Endodermal cell (in vitro differentiated cells): Measurements from ENCODE around the gene SHISA3. TPM values are rescaled to one million over a fixed set of nuclear protein-coding genes. Genes with fewer than 3 reads are reported as not detected.

Experiments
- DNase-seq: peaks from one replicate; pipeline ENCODE4 v3.0.0-alpha.2; 2017
- H3K27ac ChIP-seq: 2 replicates; pipeline ENCODE4 v1.5.1; 2013; ENCODE audit warnings: mild to moderate bottlenecking, low read depth, low read length, moderate library complexity
- H3K27me3 ChIP-seq: 2 replicates; pipeline ENCODE4 v1.6.1; 2013; ENCODE audit warnings: mild to moderate bottlenecking, low read length, moderate library complexity; ENCODE audit not compliant: insufficient read depth, control insufficient read depth, poor library complexity, severe bottlenecking
- H3K36me3 ChIP-seq: 2 replicates; pipeline ENCODE4 v1.7.0; 2013; ENCODE audit warnings: mild to moderate bottlenecking, low read length, moderate library complexity; ENCODE audit not compliant: control insufficient read depth, insufficient read depth
- H3K4me1 ChIP-seq: one replicate; pipeline ENCODE4 v1.7.0; 2013; ENCODE audit warnings: low read length; ENCODE audit not compliant: control insufficient read depth, insufficient read depth
- H3K4me3 ChIP-seq: 2 replicates; pipeline ENCODE4 v1.5.1; 2013; ENCODE audit warnings: mild to moderate bottlenecking, low read length, moderate library complexity
- H3K9ac ChIP-seq: 2 replicates; pipeline ENCODE4 v1.6.1; 2013; ENCODE audit warnings: mild to moderate bottlenecking, low read length, moderate library complexity; ENCODE audit not compliant: poor library complexity, severe bottlenecking; ENCODE audit errors: extremely low read depth
- H3K9me3 ChIP-seq: 2 replicates; pipeline ENCODE4 v1.6.1; 2013; ENCODE audit warnings: mild to moderate bottlenecking, low read length, moderate library complexity; ENCODE audit not compliant: control insufficient read depth
- H3K27ac Mint-ChIP-seq: 2 replicates; pipeline ENCODE4 v1.8.0; 2020; ENCODE audit warnings: mixed read lengths
- H3K27me3 Mint-ChIP-seq: 2 replicates; pipeline ENCODE4 v1.8.0; 2021; ENCODE audit warnings: mild to moderate bottlenecking, mixed read lengths; ENCODE audit not compliant: insufficient read depth
- H3K36me3 Mint-ChIP-seq: 2 replicates; pipeline ENCODE4 v1.8.0; 2020; ENCODE audit warnings: low read depth, mixed read lengths
- H3K4me1 Mint-ChIP-seq: 2 replicates; pipeline ENCODE4 v1.8.0; 2020; ENCODE audit warnings: mixed read lengths
- H3K4me3 Mint-ChIP-seq: 2 replicates; pipeline ENCODE4 v1.8.0; 2020; ENCODE audit warnings: mild to moderate bottlenecking, moderate library complexity, mixed read lengths
- H3K9me3 Mint-ChIP-seq: 2 replicates; pipeline ENCODE4 v1.8.0; 2020; ENCODE audit warnings: mild to moderate bottlenecking, mixed read lengths
- CTCF ChIP-seq: fragments of 200-600 bp; sonication (generic); conservative IDR thresholded peaks from 2 replicates; pipeline ENCODE4 v1.5.0; 2021; ENCODE audit warnings: antibody characterized with exemption, mild to moderate bottlenecking
- WGBS, 2 experiments: methylation state at CpG; one replicate each; pipeline versions ENCODE4 v1.1.5 to v1.1.7; 2013; ENCODE audit warnings: missing lambda C conversion rate in 2 of 2, mixed read lengths in 1 of 2; ENCODE audit not compliant: insufficient coverage in 1 of 2, insufficient read length in 1 of 2; 5-methylcytosine and 5-hydroxymethylcytosine counted together
- total RNA-seq, 2 donors: library from RNA; stranded (reverse); fragmentation: NEBNext Ultra II Directional in 1 of 2; extraction: Animal tissue kit (Norgen Biotek cat#: 25700) in 1 of 2; gene quantifications; 2 replicates in 1 of 2; 3 replicates in 1 of 2; pipeline ENCODE4 v1.2.1, GENCODE V29; 2021

The SHISA3 gene
- total RNA-seq, 2 donors from 2014 or later: 18.0 to 37.0 TPM

GRCh38 chr4:42390622-42391354 lies 6.5 kb upstream of the SHISA3 start:
- H3K27ac Mint-ChIP-seq: no peak overlapping the region
- WGBS, 2 experiments: 52 to 82% methylated on average over 3 to 10 of the region's 10 CpGs
- TF ChIP-seq CTCF: no peak
- no peaks in the 10 kb centered on the region for H3K9me3 ChIP-seq
- H3K4me1 ChIP-seq: no peaks in the 10 kb centered on the region
- peaks cover 14% of the 10 kb centered on the region for H3K4me1 Mint-ChIP-seq
- H3K9ac ChIP-seq: no peak overlapping the region
- peaks cover 14% of the 10 kb centered on the region for H3K27me3 ChIP-seq
- no peaks in the 10 kb centered on the region for H3K36me3 Mint-ChIP-seq
- H3K4me3 Mint-ChIP-seq: no peak overlapping the region
- H3K36me3 ChIP-seq: no peaks in the 10 kb centered on the region
- no peak overlapping the region for H3K4me3 ChIP-seq
- H3K9me3 Mint-ChIP-seq: no peaks in the 10 kb centered on the region
- H3K27ac ChIP-seq: no peak overlapping the region
- DNase-seq: no peak
- peaks cover 30% of the 10 kb centered on the region for H3K27me3 Mint-ChIP-seq

DNA sequence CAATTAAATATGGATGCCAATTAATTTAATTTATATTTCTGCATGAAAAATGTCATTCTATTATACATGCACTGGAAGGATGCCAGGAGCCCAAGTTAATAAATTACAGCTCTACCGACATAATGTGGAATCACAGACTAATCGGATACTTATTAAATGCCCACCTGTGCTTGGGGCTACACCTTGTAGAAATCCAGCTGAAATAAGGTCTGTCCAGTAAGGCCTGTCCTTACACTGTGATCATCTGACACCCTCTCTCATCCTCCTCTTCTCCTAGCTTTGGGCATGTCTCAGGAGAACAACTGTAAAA lies 6.0 kb upstream of the SHISA3 start:
- Histone ChIP-seq H3K27me3 (peaks cover 19% of the 10 kb centered on the region), H3K4me3 (no peak overlapping the region), H3K4me1 (no peaks in the 10 kb centered on the region), H3K36me3 (no peaks in the 10 kb centered on the region), H3K9ac (no peak overlapping the region), H3K9me3 (no peaks in the 10 kb centered on the region), H3K27ac (no peak overlapping the region)
- peaks cover 15% of the 10 kb centered on the region for H3K4me1 Mint-ChIP-seq
- H3K4me3 Mint-ChIP-seq: no peak overlapping the region
- H3K9me3 Mint-ChIP-seq: no peaks in the 10 kb centered on the region
- WGBS, 2 experiments: 89 to 90% methylated on average over 2 of the region's 2 CpGs
- H3K36me3 Mint-ChIP-seq: no peaks in the 10 kb centered on the region
- TF ChIP-seq CTCF: no peak
- peaks cover 36% of the 10 kb centered on the region for H3K27me3 Mint-ChIP-seq
- no peak for DNase-seq
- no peak overlapping the region for H3K27ac Mint-ChIP-seq

GRCh38 chr4:42391981-42392380 lies 5.3 kb upstream of the SHISA3 start:
- Histone ChIP-seq H3K9me3 (no peaks in the 10 kb centered on the region), H3K36me3 (no peaks in the 10 kb centered on the region), H3K9ac (no peak overlapping the region), H3K4me1 (no peaks in the 10 kb centered on the region), H3K4me3 (no peak overlapping the region), H3K27me3 (peaks cover 25% of the 10 kb centered on the region), H3K27ac (no peak overlapping the region)
- Mint-ChIP-seq H3K4me1 (peaks cover 22% of the 10 kb centered on the region), H3K27me3 (peaks cover 41% of the 10 kb centered on the region), H3K36me3 (no peaks in the 10 kb centered on the region), H3K27ac (no peak overlapping the region), H3K4me3 (no peak overlapping the region), H3K9me3 (no peaks in the 10 kb centered on the region)
- DNase-seq: no peak
- WGBS, 2 experiments: 54 to 75% methylated on average over 3 to 5 of the region's 5 CpGs
- TF ChIP-seq CTCF: no peak
